Cardiac muscle cell (in vitro differentiated cells and primary cell): Measurements from ENCODE around the gene CHP2. TPM values are rescaled to one million over a fixed set of nuclear protein-coding genes. Genes with fewer than 3 reads are reported as not detected.
A peak's percentile ranks its signal among the peaks of the same experiment; 100 is the strongest.

ENCODE experiments used
- DNase-seq, 2 donors: peaks; one replicate each; pipeline versions ENCODE4 v3.0.0 to v3.0.0-alpha.2; 2010 to 2017; ENCODE audit warnings: low read depth in 1 of 2, low spot score in 1 of 2
- H3K27ac ChIP-seq: fragments of 200-600 bp; sonication (generic); 2 replicates; pipeline ENCODE4 v1.5.1; 2016
- H3K27me3 ChIP-seq: fragments of 200-600 bp; sonication (generic); 2 replicates; pipeline ENCODE4 v1.6.0; 2016; ENCODE audit warnings: control low read depth
- H3K36me3 ChIP-seq: fragments of 200-600 bp; sonication (generic); 2 replicates; pipeline ENCODE4 v1.5.1; 2016; ENCODE audit warnings: control low read depth
- H3K4me1 ChIP-seq: fragments of 200-600 bp; sonication (generic); 2 replicates; pipeline ENCODE4 v1.8.1; 2017; ENCODE audit warnings: low read depth, mild to moderate bottlenecking, mixed run types
- H3K4me3 ChIP-seq: fragments of 200-600 bp; sonication (generic); 2 replicates; pipeline ENCODE4 v1.5.1; 2016; ENCODE audit warnings: mild to moderate bottlenecking
- H3K9me3 ChIP-seq: fragments of 200-600 bp; sonication (generic); 2 replicates; pipeline ENCODE4 v1.5.1; 2017; ENCODE audit warnings: low read depth, mild to moderate bottlenecking, control low read depth
- polyA plus RNA-seq: library from polyadenylated mRNA; unstranded; fragments of >200 nt; fragmentation: Nextera tagmentation; extraction: Ambion mirVana; gene quantifications from 2 replicates; pipeline ENCODE4 v1.2.1, GENCODE V29; 2016
- total RNA-seq: library from RNA; depleted of rRNA; stranded (reverse); fragments of >200 nt; gene quantifications from 2 replicates; pipeline ENCODE4 v1.2.3, GENCODE V29; 2016
- TF ChIP-seq, protein P1 (sequence below): IDR thresholded peaks from 2 replicates; pipeline ENCODE4 v1.5.1; 2012; ENCODE audit warnings: low read depth, mild to moderate bottlenecking, low read length

The CHP2 gene
- total and polyA plus RNA-seq, 2 experiments from 2014 or later: not detected

DNA sequence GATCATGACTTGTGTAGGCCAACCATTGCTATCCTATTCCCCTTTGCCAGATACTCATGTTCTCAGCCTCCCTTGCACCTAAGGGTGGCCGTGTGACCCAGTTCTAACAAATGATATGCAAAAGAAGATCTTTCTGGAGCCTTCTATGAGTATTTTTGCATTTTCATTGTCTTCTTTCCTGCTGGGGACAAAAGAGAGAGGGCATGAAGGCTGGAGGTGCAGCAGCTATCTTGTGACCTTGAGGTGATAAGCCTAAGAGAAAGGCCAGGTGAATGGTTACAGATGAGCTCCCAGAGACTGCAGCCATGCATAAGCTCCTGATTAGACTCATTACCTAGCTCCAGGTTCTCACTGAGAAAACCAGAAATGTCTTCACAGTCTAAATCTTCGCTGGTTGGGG lies 42.1 kb downstream of the CHP2 start:
- H3K27ac ChIP-seq: no peak overlapping the region
- DNase-seq: no peak
- TF ChIP-seq, protein P1, sequence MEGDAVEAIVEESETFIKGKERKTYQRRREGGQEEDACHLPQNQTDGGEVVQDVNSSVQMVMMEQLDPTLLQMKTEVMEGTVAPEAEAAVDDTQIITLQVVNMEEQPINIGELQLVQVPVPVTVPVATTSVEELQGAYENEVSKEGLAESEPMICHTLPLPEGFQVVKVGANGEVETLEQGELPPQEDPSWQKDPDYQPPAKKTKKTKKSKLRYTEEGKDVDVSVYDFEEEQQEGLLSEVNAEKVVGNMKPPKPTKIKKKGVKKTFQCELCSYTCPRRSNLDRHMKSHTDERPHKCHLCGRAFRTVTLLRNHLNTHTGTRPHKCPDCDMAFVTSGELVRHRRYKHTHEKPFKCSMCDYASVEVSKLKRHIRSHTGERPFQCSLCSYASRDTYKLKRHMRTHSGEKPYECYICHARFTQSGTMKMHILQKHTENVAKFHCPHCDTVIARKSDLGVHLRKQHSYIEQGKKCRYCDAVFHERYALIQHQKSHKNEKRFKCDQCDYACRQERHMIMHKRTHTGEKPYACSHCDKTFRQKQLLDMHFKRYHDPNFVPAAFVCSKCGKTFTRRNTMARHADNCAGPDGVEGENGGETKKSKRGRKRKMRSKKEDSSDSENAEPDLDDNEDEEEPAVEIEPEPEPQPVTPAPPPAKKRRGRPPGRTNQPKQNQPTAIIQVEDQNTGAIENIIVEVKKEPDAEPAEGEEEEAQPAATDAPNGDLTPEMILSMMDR: no peak
- no peak overlapping the region for H3K4me3 ChIP-seq
- H3K4me1 ChIP-seq: no peaks in the 10 kb centered on the region
- H3K27me3 ChIP-seq: no peaks in the 10 kb centered on the region
- no peaks in the 10 kb centered on the region for H3K9me3 ChIP-seq
- H3K36me3 ChIP-seq: no peaks in the 10 kb centered on the region

DNA sequence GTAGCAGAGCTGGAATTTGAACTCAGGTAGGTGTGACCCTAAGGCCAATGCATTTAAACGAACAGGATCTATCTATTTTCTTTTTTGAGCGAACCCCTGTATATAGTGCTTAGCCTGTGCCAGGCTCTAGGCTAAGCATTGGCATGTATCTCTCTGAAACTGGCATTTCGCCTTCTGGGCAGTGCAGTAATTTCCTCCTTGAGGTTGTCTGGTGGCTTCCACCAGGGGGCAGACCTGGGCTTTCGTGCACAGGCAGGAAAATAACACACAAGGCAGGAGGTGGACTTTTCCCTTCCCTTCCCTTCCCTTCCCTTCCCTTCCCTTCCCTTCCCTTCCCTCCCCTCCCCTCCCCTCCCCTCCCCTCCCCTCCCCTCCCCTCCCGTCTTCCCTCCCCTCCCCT lies 46.6 kb downstream of the CHP2 start:
- H3K36me3 ChIP-seq: no peaks in the 10 kb centered on the region
- H3K27ac ChIP-seq: no peak overlapping the region
- no peaks in the 10 kb centered on the region for H3K9me3 ChIP-seq
- H3K4me3 ChIP-seq: no peak overlapping the region
- no peaks in the 10 kb centered on the region for H3K27me3 ChIP-seq
- TF ChIP-seq, protein P1: peak; percentile 75
- peak; percentile 74 to 78 for DNase-seq
- H3K4me1 ChIP-seq: no peaks in the 10 kb centered on the region

GRCh38 chr16:23802776-23803175 lies 48.0 kb downstream of the CHP2 start:
- no peak for DNase-seq
- no peak overlapping the region for H3K4me3 ChIP-seq
- no peaks in the 10 kb centered on the region for H3K9me3 ChIP-seq
- TF ChIP-seq, protein P1: no peak
- no peaks in the 10 kb centered on the region for H3K4me1 ChIP-seq
- no peak overlapping the region for H3K27ac ChIP-seq
- no peaks in the 10 kb centered on the region for H3K27me3 ChIP-seq
- no peaks in the 10 kb centered on the region for H3K36me3 ChIP-seq

GRCh38 chr16:23803591-23804123 lies 48.8 kb downstream of the CHP2 start:
- H3K27ac ChIP-seq: no peak overlapping the region
- DNase-seq: peak; percentile 29 to 45
- no peak overlapping the region for H3K4me3 ChIP-seq
- H3K4me1 ChIP-seq: no peaks in the 10 kb centered on the region
- no peaks in the 10 kb centered on the region for H3K9me3 ChIP-seq
- H3K36me3 ChIP-seq: no peaks in the 10 kb centered on the region
- TF ChIP-seq, protein P1: peak; percentile 58
- H3K27me3 ChIP-seq: no peaks in the 10 kb centered on the region

DNA sequence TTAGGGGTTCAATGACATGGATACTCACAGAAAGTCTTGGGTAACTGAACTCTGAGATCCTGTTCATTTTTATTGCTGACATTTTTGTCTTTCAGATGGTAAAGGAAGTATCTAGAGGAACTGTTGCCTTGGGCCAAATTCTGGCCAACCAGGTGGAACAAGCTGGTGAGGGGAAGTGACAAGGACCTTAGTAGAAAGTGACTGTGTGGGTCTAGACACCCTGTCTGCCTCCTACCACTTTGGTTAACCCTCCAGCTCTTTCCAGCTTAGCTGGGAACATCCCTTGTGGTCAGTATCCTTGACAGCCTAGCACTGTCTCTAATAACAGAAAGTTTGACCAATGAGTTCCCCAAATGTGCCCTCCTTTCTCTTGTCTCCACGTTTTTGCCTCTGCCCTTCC lies 52.2 kb downstream of the CHP2 start:
- no peak for DNase-seq
- peaks cover 4% of the 10 kb centered on the region for H3K27me3 ChIP-seq
- no peaks in the 10 kb centered on the region for H3K9me3 ChIP-seq
- no peaks in the 10 kb centered on the region for H3K4me1 ChIP-seq
- no peak overlapping the region for H3K4me3 ChIP-seq
- TF ChIP-seq, protein P1: no peak
- H3K36me3 ChIP-seq: no peaks in the 10 kb centered on the region
- H3K27ac ChIP-seq: no peak overlapping the region

Other genes starting within 250 kb of the CHP2 start
- gene GGA2, start 244.5 kb upstream of the CHP2 start, total RNA-seq: 71.7 and 126 TPM in 2 replicates
- gene GGA2, start 244.5 kb upstream of the CHP2 start, polyA plus RNA-seq: 149 and 160 TPM in 2 replicates
- 25.5 and 57.2 TPM in 2 replicates for gene EARS2, start 197.7 kb upstream of the CHP2 start, total RNA-seq
- gene EARS2, start 197.7 kb upstream of the CHP2 start, polyA plus RNA-seq: 21.0 and 23.3 TPM in 2 replicates
- 256 and 277 TPM in 2 replicates for gene UBFD1, start 197.3 kb upstream of the CHP2 start, total RNA-seq
- gene UBFD1, start 197.3 kb upstream of the CHP2 start, polyA plus RNA-seq: 56.5 and 66.9 TPM in 2 replicates
- 108 and 192 TPM in 2 replicates for gene NDUFAB1, start 158.7 kb upstream of the CHP2 start, total RNA-seq
- gene NDUFAB1, start 158.7 kb upstream of the CHP2 start, polyA plus RNA-seq: 369 and 431 TPM in 2 replicates
- gene PALB2, start 113.7 kb upstream of the CHP2 start, total RNA-seq: 8.3 and 9.5 TPM in 2 replicates
- gene PALB2, start 113.7 kb upstream of the CHP2 start, polyA plus RNA-seq: 10.8 and 13.8 TPM in 2 replicates
- gene DCTN5, start 113.6 kb upstream of the CHP2 start, total RNA-seq: 22.8 and 42.8 TPM in 2 replicates
- gene DCTN5, start 113.6 kb upstream of the CHP2 start, polyA plus RNA-seq: 39.0 and 39.2 TPM in 2 replicates
- 6.8 and 93.3 TPM in 2 replicates for gene PLK1, start 76.1 kb upstream of the CHP2 start, total RNA-seq
- 13.4 and 134 TPM in 2 replicates for gene PLK1, start 76.1 kb upstream of the CHP2 start, polyA plus RNA-seq
- 0.11 and 0.54 TPM in 2 replicates for gene ERN2, start 41.8 kb upstream of the CHP2 start, total RNA-seq
- gene ERN2, start 41.8 kb upstream of the CHP2 start, polyA plus RNA-seq: 0.44 and 0.60 TPM in 2 replicates
- 0.66 and 1.6 TPM in 2 replicates for gene PRKCB, start 81.0 kb downstream of the CHP2 start, total RNA-seq
- gene PRKCB, start 81.0 kb downstream of the CHP2 start, polyA plus RNA-seq: 1.5 and 1.6 TPM in 2 replicates